GM12878 (cell line): ENCODE measurements around the gene PTPRJ. TPM values are rescaled to one million over a fixed set of nuclear protein-coding genes. Genes with fewer than 3 reads are reported as not detected.

ENCODE experiments used
- BCL3 ChIP-seq: IDR thresholded peaks from 2 replicates; pipeline ENCODE4 v1.6.1; 2011; ENCODE audit warnings: borderline replicate concordance, low read depth, mild to moderate bottlenecking, moderate library complexity, low read length; ENCODE audit not compliant: insufficient read depth, poor library complexity, severe bottlenecking
- BMI1 ChIP-seq: fragments of 450-650 bp; IDR thresholded peaks from 2 replicates; pipeline ENCODE4 v1.6.1; 2016; ENCODE audit warnings: mild to moderate bottlenecking, moderate library complexity, borderline replicate concordance
- CEBPZ ChIP-seq: fragments of 150-350 bp; IDR thresholded peaks from 2 replicates; pipeline ENCODE4 v1.6.1; 2016; ENCODE audit warnings: low read depth, low read length
- CHD1 ChIP-seq: IDR thresholded peaks from 2 replicates; pipeline ENCODE4 v1.6.1; 2012; ENCODE audit warnings: low read depth, low read length, improper control_type of control experiment
- CHD2 ChIP-seq: IDR thresholded peaks from 2 replicates; pipeline ENCODE4 v1.6.1; 2011; ENCODE audit warnings: low read depth, low read length, improper control_type of control experiment, borderline replicate concordance
- CHD4 ChIP-seq: fragments of 200-600 bp; sonication (generic); IDR thresholded peaks from 2 replicates; pipeline ENCODE4 v1.6.1; 2016; ENCODE audit warnings: mild to moderate bottlenecking
- EED ChIP-seq: sonication (generic); IDR thresholded peaks from 2 replicates; pipeline ENCODE4 v1.6.1; 2016; ENCODE audit warnings: antibody characterized with exemption, low read depth
- ELK1 ChIP-seq: IDR thresholded peaks from 2 replicates; pipeline ENCODE4 v1.6.1; 2012; ENCODE audit warnings: low read depth, low read length, improper control_type of control experiment
- ETV6 ChIP-seq, 2 experiments: fragments of 450-650 bp in 1 of 2; IDR thresholded peaks in 1 of 2; conservative IDR thresholded peaks in 1 of 2; 2 replicates each; pipeline ENCODE4 v1.6.1; 2014; ENCODE audit warnings: antibody characterized with exemption in 1 of 2, borderline replicate concordance in 1 of 2, low read depth in 1 of 2, mild to moderate bottlenecking in 1 of 2, moderate library complexity in 1 of 2
- HSF1 ChIP-seq: fragments of 150-350 bp; IDR thresholded peaks from 2 replicates; pipeline ENCODE4 v1.6.1; 2014; ENCODE audit warnings: mild to moderate bottlenecking, low read depth, low read length
- IKZF1 ChIP-seq: fragments of 450-650 bp; conservative IDR thresholded peaks from 2 replicates; pipeline ENCODE4 v1.6.1; 2017; ENCODE audit warnings: antibody characterized with exemption, mild to moderate bottlenecking
- LARP7 ChIP-seq: fragments of 450-650 bp; IDR thresholded peaks from 2 replicates; pipeline ENCODE4 v1.6.1; 2017; ENCODE audit warnings: mild to moderate bottlenecking
- MLLT1 ChIP-seq: fragments of 450-650 bp; IDR thresholded peaks from 2 replicates; pipeline ENCODE4 v1.6.1; 2016; ENCODE audit warnings: mild to moderate bottlenecking
- PAX5 ChIP-seq: IDR thresholded peaks from 2 replicates; pipeline ENCODE4 v1.6.1; 2011; ENCODE audit warnings: low read depth, low read length, borderline replicate concordance
- SRF ChIP-seq, 2 experiments: IDR thresholded peaks; 2 replicates each; pipeline ENCODE4 v1.6.1; 2011; ENCODE audit warnings: low read depth in 2 of 2, low read length in 2 of 2, mild to moderate bottlenecking in 1 of 2, moderate library complexity in 1 of 2
- SUZ12 ChIP-seq: fragments of 200-600 bp; sonication (generic); IDR thresholded peaks from one replicate; pipeline ENCODE4 v1.6.1; 2018; ENCODE audit warnings: antibody characterized with exemption, mild to moderate bottlenecking; ENCODE audit not compliant: unreplicated experiment
- TAF1 ChIP-seq: IDR thresholded peaks from 2 replicates; pipeline ENCODE4 v1.6.1; 2011; ENCODE audit warnings: mild to moderate bottlenecking, low read depth, low read length, borderline replicate concordance
- TCF7 ChIP-seq: IDR thresholded peaks from 2 replicates; pipeline ENCODE4 v1.6.1; 2014; ENCODE audit warnings: antibody characterized with exemption, borderline replicate concordance
- USF1 ChIP-seq: IDR thresholded peaks from 2 replicates; pipeline ENCODE4 v1.6.1; 2011; ENCODE audit warnings: borderline replicate concordance, low read depth, mild to moderate bottlenecking, moderate library complexity, mixed read lengths, low read length; ENCODE audit not compliant: insufficient read depth; ENCODE audit errors: extremely low read length
- polyA plus RNA-seq, 11 experiments: library from polyadenylated mRNA; depleted of rRNA in 4 of 11; unstranded in 6 of 11; stranded (reverse) in 5 of 11; fragments of >200 nt; fragmentation: Nextera tagmentation in 4 of 11; fragmentation: Illumina TruSeq in 1 of 11; extraction: Ambion mirVana in 4 of 11; extraction: Trizol in 1 of 11; gene quantifications; 1 replicate in 1 of 11; 2 replicates in 10 of 11; pipeline versions ENCODE4 v1.2.1 to v1.2.3, GENCODE V29; 2011 to 2016; ENCODE audit warnings: inconsistent platforms in 2 of 11, missing spikeins in 2 of 11, low read depth in 1 of 11
- total RNA-seq, 4 experiments: library from RNA; depleted of rRNA in 3 of 4; stranded (reverse); fragments of >200 nt in 3 of 4; fragmentation: Illumina TruSeq in 1 of 4; extraction: Trizol in 1 of 4; gene quantifications; 2 replicates each; pipeline versions ENCODE4 v1.2.1 to v1.2.3, GENCODE V29; 2013 to 2021

The PTPRJ gene
- total and polyA plus RNA-seq, 10 of the 15 experiments (the other 5 are each of a cell fraction or from before 2014, with no cell fraction given), result 0.22 to 22.4 (median 7.4) TPM

GRCh38 chr11:48020092-48020755, 39.9 kb downstream of the PTPRJ start (continued):
- TF ChIP-seq CEBPZ, result no peak
- no peak for TF ChIP-seq LARP7
- TF ChIP-seq TAF1, result peak; percentile 59; the same call in 1 of the 2 replicates
- TF ChIP-seq CHD4, result no peak
- no peak for TF ChIP-seq ELK1
- no peak for TF ChIP-seq SUZ12
- no peak for TF ChIP-seq CHD2
- peak in 1 of 2 experiments; percentile 75; a peak in 2 of 4 replicates for TF ChIP-seq ETV6 (conservative IDR thresholded peaks at IDR 0.05 in 1 of 2, IDR thresholded peaks at IDR 0.05 in 1 of 2; ENCODE audit: borderline replicate concordance in 1 of 2, low read depth in 1 of 2)
- TF ChIP-seq BMI1, result no peak
- TF ChIP-seq USF1, result no peak
- no peak for TF ChIP-seq MLLT1
- peak; percentile 85 for TF ChIP-seq EED
- peak; percentile 73; the same call in 1 of the 2 replicates for TF ChIP-seq PAX5
- no peak for TF ChIP-seq BCL3
- TF ChIP-seq IKZF1, result 0 out of 2 replicates have a peak, but pooled peaks have one; percentile 18
- TF ChIP-seq HSF1, result no peak
- TF ChIP-seq SRF (IDR thresholded peaks at IDR 0.05; ENCODE audit: low read depth in 2 of 2, low read length in 2 of 2), result 0 out of 4 replicates have a peak, but pooled peaks of 1 of the 2 experiments have one; percentile 30
- TF ChIP-seq TCF7, result no peak
- no peak for TF ChIP-seq CHD1
